ENCODE results near the gene BIN1. TPM values are rescaled to one million over a fixed set of nuclear protein-coding genes. Genes with fewer than 3 reads are reported as not detected.
"Not testable (repeated sequence)": the region's sequence is repeated elsewhere in the genome, so short reads cannot be mapped to it uniquely, and the experiment has no call there.

The BIN1 gene
- total RNA-seq, 2 donors from 2014 or later: 49.2 to 84.8 TPM

- intact Hi-C loops (cut with DNase I): no loop called here
- DNase-seq (ENCODE audit: low spot score): no peak
Measured at GRCh38 chr2:127044977-127045661, 61.8 kb downstream of the BIN1 start.

- intact Hi-C loops (cut with DNase I): no loop called here
- no peak for DNase-seq (ENCODE audit: low spot score)
Measured at GRCh38 chr2:127044165-127044718, 62.7 kb downstream of the BIN1 start.

GRCh38 chr2:127043367-127044164 is 63.4 kb downstream of the BIN1 start:
- intact Hi-C loops (cut with DNase I): no loop called here
- DNase-seq (ENCODE audit: low spot score): no peak

- intact Hi-C loops (cut with DNase I): no loop called here
- DNase-seq (ENCODE audit: low spot score): peak; percentile 73
Measured at GRCh38 chr2:127041259-127041970, 65.5 kb downstream of the BIN1 start.

- intact Hi-C loops (cut with DNase I): no loop called here
- peak; percentile 26 for DNase-seq (ENCODE audit: low spot score)
Measured at GRCh38 chr2:127040169-127040568, 66.8 kb downstream of the BIN1 start.

- intact Hi-C loops (cut with DNase I): no loop called here
- no peak for DNase-seq (ENCODE audit: low spot score)
Measured at GRCh38 chr2:127039387-127040031, 67.4 kb downstream of the BIN1 start.

GRCh38 chr2:127037476-127037875 is 69.5 kb downstream of the BIN1 start:
- no peak for DNase-seq (ENCODE audit: low spot score)
- intact Hi-C loops (cut with DNase I): no loop called here

GRCh38 chr2:127034883-127035611 is 71.9 kb downstream of the BIN1 start:
- intact Hi-C loops (cut with DNase I): no loop called here
- DNase-seq (ENCODE audit: low spot score): no peak

- intact Hi-C loops (cut with DNase I): no loop called here
- DNase-seq (ENCODE audit: low spot score): no peak
Measured at GRCh38 chr2:127034051-127034450, 72.9 kb downstream of the BIN1 start.

GRCh38 chr2:127032621-127033020 is 74.3 kb downstream of the BIN1 start:
- DNase-seq (ENCODE audit: low spot score): no peak
- intact Hi-C loops (cut with DNase I): no loop called here

GRCh38 chr2:127029350-127030051 is 77.5 kb downstream of the BIN1 start:
- intact Hi-C loops (cut with DNase I): no loop called here

GRCh38 chr2:127028745-127029144 is 78.2 kb downstream of the BIN1 start:
- DNase-seq (ENCODE audit: low spot score); intact Hi-C loops (cut with DNase I): not testable (repeated sequence)

More at GRCh38 chr2:127029350-127030051, 77.5 kb downstream of the BIN1 start:
- no peak for DNase-seq (ENCODE audit: low spot score)

- DNase-seq (ENCODE audit: low spot score): no peak
- intact Hi-C loops (cut with DNase I): no loop called here
Measured at GRCh38 chr2:127027715-127028114, 79.2 kb downstream of the BIN1 start.

- DNase-seq (ENCODE audit: low spot score): peak; percentile 93
- intact Hi-C loops (cut with DNase I): no loop called here
Measured at GRCh38 chr2:127025359-127026166, 81.4 kb downstream of the BIN1 start.

- intact Hi-C loops (cut with DNase I): no loop called here
- DNase-seq (ENCODE audit: low spot score): no peak
Measured at GRCh38 chr2:127024769-127025358, 82.1 kb downstream of the BIN1 start.

GRCh38 chr2:127023504-127023903 is 83.5 kb downstream of the BIN1 start:
- intact Hi-C loops (cut with DNase I): no loop called here
- no peak for DNase-seq (ENCODE audit: low spot score)

- DNase-seq (ENCODE audit: low spot score): no peak
- intact Hi-C loops (cut with DNase I): no loop called here
Measured at GRCh38 chr2:127022817-127023216, 84.1 kb downstream of the BIN1 start.
